H9 (cell line): ENCODE data around the gene MAD1L1. TPM values are rescaled to one million over a fixed set of nuclear protein-coding genes. Genes with fewer than 3 reads are reported as not detected.

Experiments
- DNase-seq: peaks from one replicate; pipeline ENCODE4 v3.0.0-alpha.2; 2017
- H2AFZ ChIP-seq: one replicate; pipeline ENCODE4 v1.6.1; 2013; ENCODE audit warnings: mild to moderate bottlenecking, low read length, control low read depth, moderate library complexity
- H2AK5ac ChIP-seq: 2 replicates; pipeline ENCODE4 v1.6.1; 2013; ENCODE audit warnings: low read length, control low read depth, mixed read lengths; ENCODE audit not compliant: insufficient read length
- H2BK120ac ChIP-seq: one replicate; pipeline ENCODE4 v1.6.1; 2013; ENCODE audit warnings: low read depth, mild to moderate bottlenecking, low read length, control low read depth, inconsistent platforms; ENCODE audit not compliant: poor library complexity, severe bottlenecking
- H2BK12ac ChIP-seq: 2 replicates; pipeline ENCODE4 v1.6.1; 2013; ENCODE audit warnings: low read length, control low read depth, mixed read lengths, low read depth; ENCODE audit not compliant: insufficient read length
- H2BK15ac ChIP-seq: 2 replicates; pipeline ENCODE4 v1.6.1; 2013; ENCODE audit warnings: low read depth, low read length, control low read depth
- H2BK20ac ChIP-seq: one replicate; pipeline ENCODE4 v1.6.1; 2013; ENCODE audit warnings: low read depth, mild to moderate bottlenecking, low read length, control low read depth, inconsistent platforms; ENCODE audit not compliant: poor library complexity, severe bottlenecking
- H2BK5ac ChIP-seq: 2 replicates; pipeline ENCODE4 v1.6.1; 2013; ENCODE audit warnings: low read length, control low read depth, mixed read lengths; ENCODE audit not compliant: insufficient read length
- H3K14ac ChIP-seq: 2 replicates; pipeline ENCODE4 v1.6.1; 2013; ENCODE audit warnings: low read length, control low read depth; ENCODE audit not compliant: insufficient read depth
- H3K18ac ChIP-seq: 2 replicates; pipeline ENCODE4 v1.6.1; 2013; ENCODE audit warnings: low read depth, mild to moderate bottlenecking, mixed read lengths, low read length, control low read depth; ENCODE audit not compliant: insufficient read length
- H3K23ac ChIP-seq: 2 replicates; pipeline ENCODE4 v1.6.1; 2013; ENCODE audit warnings: low read length, control low read depth, mixed read lengths, low read depth; ENCODE audit not compliant: insufficient read length
- H3K23me2 ChIP-seq: 2 replicates; pipeline ENCODE4 v1.6.1; 2013; ENCODE audit warnings: low read depth, mild to moderate bottlenecking, mixed read lengths, low read length, control low read depth; ENCODE audit not compliant: insufficient read length, poor library complexity, severe bottlenecking
- H3K27ac ChIP-seq: 2 replicates; pipeline ENCODE4 v1.5.1; 2013; ENCODE audit warnings: low read length, control low read depth, mixed read lengths, low read depth; ENCODE audit not compliant: insufficient read length
- H3K27me3 ChIP-seq: 2 replicates; pipeline ENCODE4 v1.6.1; 2013; ENCODE audit warnings: low read length, control low read depth, inconsistent platforms; ENCODE audit not compliant: insufficient read depth
- H3K4ac ChIP-seq: 2 replicates; pipeline ENCODE4 v1.6.1; 2013; ENCODE audit warnings: low read depth, mild to moderate bottlenecking, control low read depth, inconsistent platforms, low read length, moderate library complexity
- H3K4me1 ChIP-seq: 2 replicates; pipeline ENCODE4 v1.6.1; 2013; ENCODE audit warnings: low read length, control low read depth, inconsistent platforms; ENCODE audit not compliant: insufficient read depth
- H3K4me2 ChIP-seq: 2 replicates; pipeline ENCODE4 v1.6.1; 2013; ENCODE audit warnings: low read length, control low read depth, mixed read lengths; ENCODE audit not compliant: insufficient read length, insufficient read depth
- H3K56ac ChIP-seq: 2 replicates; pipeline ENCODE4 v1.6.1; 2013; ENCODE audit warnings: low read depth, mild to moderate bottlenecking, mixed read lengths, low read length, control low read depth; ENCODE audit not compliant: insufficient read length
- H3K79me1 ChIP-seq: 2 replicates; pipeline ENCODE4 v1.6.1; 2013; ENCODE audit warnings: low read depth, mild to moderate bottlenecking, moderate library complexity, low read length, control low read depth, inconsistent platforms; ENCODE audit not compliant: insufficient read depth, poor library complexity, severe bottlenecking
- H3K79me2 ChIP-seq: 2 replicates; pipeline ENCODE4 v1.6.1; 2013; ENCODE audit warnings: low read length, control low read depth, inconsistent platforms; ENCODE audit not compliant: insufficient read depth
- H3K9ac ChIP-seq: 2 replicates; pipeline ENCODE4 v1.6.1; 2013; ENCODE audit warnings: low read length, control low read depth, mixed read lengths; ENCODE audit not compliant: insufficient read length; ENCODE audit errors: extremely low read depth
- H3K9me3 ChIP-seq: one replicate; pipeline ENCODE4 v1.6.1; 2013; ENCODE audit warnings: low read depth, low read length, inconsistent platforms; ENCODE audit not compliant: control insufficient read depth
- H3T11ph ChIP-seq: one replicate; pipeline ENCODE4 v1.6.1; 2013; ENCODE audit warnings: mild to moderate bottlenecking, low read length, control low read depth, inconsistent platforms
- H4K20me1 ChIP-seq: one replicate; pipeline ENCODE4 v1.6.1; 2013; ENCODE audit not compliant: control insufficient read depth, insufficient read length, insufficient read depth
- H4K5ac ChIP-seq: 2 replicates; pipeline ENCODE4 v1.6.1; 2013; ENCODE audit warnings: low read depth, mild to moderate bottlenecking, mixed read lengths, low read length, control low read depth; ENCODE audit not compliant: insufficient read length
- H4K8ac ChIP-seq: replicated peaks from 2 replicates; pipeline ENCODE4 v1.6.1; 2013; ENCODE audit warnings: low read length, control low read depth, mixed read lengths, low read depth; ENCODE audit not compliant: insufficient read length
- H4K91ac ChIP-seq: 2 replicates; pipeline ENCODE4 v1.6.1; 2013; ENCODE audit warnings: low read depth, mild to moderate bottlenecking, moderate library complexity, mixed read lengths, low read length, control low read depth; ENCODE audit not compliant: insufficient read length
- H3K27ac Mint-ChIP-seq, 3 experiments: 2 replicates in 2 of 3; 3 replicates in 1 of 3; pipeline ENCODE4 v1.8.0; 2020 to 2021; ENCODE audit warnings: mixed read lengths in 3 of 3, mild to moderate bottlenecking in 1 of 3, moderate library complexity in 1 of 3
- H3K27me3 Mint-ChIP-seq: 2 replicates; pipeline ENCODE4 v1.8.0; 2021; ENCODE audit warnings: low read depth, mild to moderate bottlenecking, moderate library complexity, mixed read lengths
- H3K36me3 Mint-ChIP-seq, 3 experiments: 2 replicates in 2 of 3; 3 replicates in 1 of 3; pipeline ENCODE4 v1.8.0; 2020 to 2021; ENCODE audit warnings: low read depth in 3 of 3, mixed read lengths in 3 of 3; ENCODE audit not compliant: insufficient read depth in 1 of 3
- H3K4me1 Mint-ChIP-seq, 2 experiments: 2 replicates each; pipeline ENCODE4 v1.8.0; 2020; ENCODE audit warnings: mixed read lengths in 2 of 2
- H3K4me3 Mint-ChIP-seq, 2 experiments: 2 replicates in 1 of 2; 3 replicates in 1 of 2; pipeline ENCODE4 v1.8.0; 2020 to 2021; ENCODE audit warnings: mild to moderate bottlenecking in 2 of 2, mixed read lengths in 2 of 2, moderate library complexity in 1 of 2
- H3K9me3 Mint-ChIP-seq, 2 experiments: 2 replicates in 1 of 2; 3 replicates in 1 of 2; pipeline ENCODE4 v1.8.0; 2020; ENCODE audit warnings: mild to moderate bottlenecking in 2 of 2, mixed read lengths in 2 of 2, moderate library complexity in 1 of 2
- CTCF ChIP-seq: fragments of 200-600 bp; sonication (generic); conservative IDR thresholded peaks from 3 replicates; pipeline ENCODE4 v1.8.0; 2021; ENCODE audit warnings: antibody characterized with exemption, mild to moderate bottlenecking
- WGBS: extraction: QIAGEN DNeasy Blood & Tissue Kit; methylation state at CpG from one replicate; pipeline ENCODE4 v1.1.7; 2013; ENCODE audit warnings: missing lambda C conversion rate, low lambda C conversion rate, mixed read lengths; ENCODE audit not compliant: insufficient read length; ENCODE audit errors: extremely low coverage; 5-methylcytosine and 5-hydroxymethylcytosine counted together
- total RNA-seq: library from RNA; stranded (reverse); gene quantifications from 2 replicates; pipeline ENCODE4 v1.2.1, GENCODE V29; 2021

MAD1L1 gene
- total RNA-seq, 1 experiment from 2014 or later, result 39.0 TPM

GRCh38 chr7:2087744-2088143, 145.0 kb downstream of the MAD1L1 start:
- no peak for TF ChIP-seq CTCF
- Histone ChIP-seq H3K23me2 (no peaks in the 10 kb centered on the region), H3K79me2 (no peaks in the 10 kb centered on the region), H3T11ph (no peak overlapping the region), H2AFZ (no peak overlapping the region), H3K9me3 (no peaks in the 10 kb centered on the region), H3K27me3 (no peaks in the 10 kb centered on the region), H3K4me1 (no peaks in the 10 kb centered on the region), H3K79me1 (no peaks in the 10 kb centered on the region), H3K9ac (no peak overlapping the region), H2BK5ac (no peak overlapping the region), H2BK15ac (no peak overlapping the region), H3K14ac (no peak overlapping the region), H4K91ac (no peak overlapping the region), H3K56ac (no peak overlapping the region), H4K20me1 (no peaks in the 10 kb centered on the region), H4K5ac (no peak overlapping the region), H3K23ac (no peak overlapping the region), H3K27ac (no peak overlapping the region), H3K4ac (no peak overlapping the region), H2BK12ac (no peak overlapping the region), H2AK5ac (no peak overlapping the region), H3K4me2 (no peak overlapping the region), H2BK20ac (no peak overlapping the region), H4K8ac (no peak overlapping the region), H3K18ac (no peak overlapping the region), H2BK120ac (no peak overlapping the region)
- H3K9me3 Mint-ChIP-seq, result peaks cover 3% of the 10 kb centered on the region in 2 experiments; a peak in 3 of 5 replicates
- H3K4me3 Mint-ChIP-seq, result no peak overlapping the region
- H3K27ac Mint-ChIP-seq, result peak overlapping the region in 2 of 3 experiments; percentile 58 to 89; a peak in 4 of 7 replicates
- no peak for DNase-seq
- no CpG with 5 or more reads among the region's 11 CpGs for WGBS
- peaks cover 0 to 5% of the 10 kb centered on the region in 2 experiments; a peak in 2 of 4 replicates for H3K4me1 Mint-ChIP-seq
- peaks cover 13 to 29% (median 22%) of the 10 kb centered on the region in 3 experiments; a peak in 6 of 7 replicates for H3K36me3 Mint-ChIP-seq
- H3K27me3 Mint-ChIP-seq, result no peaks in the 10 kb centered on the region
